HG03060 (cell line): ENCODE data around the gene NDST3.

Experiments used
- ATAC-seq: cut with Tn5 transposase; IDR thresholded peaks from one replicate; pipeline ENCODE4 v1.9.1; 2021; ENCODE audit warnings: low read depth, moderate number of reproducible peaks; ENCODE audit not compliant: unreplicated experiment

NDST3 gene

GRCh38 chr4:118034053-118034785, at the start of gene NDST3:
Gene NDST3 (plus strand): TSS chr4:118034486. CDS start chr4:118053911, 19,425 bp downstream.
- ATAC-seq = peak; percentile 46

- ATAC-seq = no peak
Measured at GRCh38 chr4:117986321-117986720, 48.0 kb upstream of the NDST3 start.

- no peak for ATAC-seq
Measured at GRCh38 chr4:117987464-117987863, 46.8 kb upstream of the NDST3 start.

GRCh38 chr4:117996891-117997290, 37.4 kb upstream of the NDST3 start:
- no peak for ATAC-seq

GRCh38 chr4:118004088-118004487, 30.2 kb upstream of the NDST3 start:
- ATAC-seq = no peak

GRCh38 chr4:118005883-118006282, 28.4 kb upstream of the NDST3 start:
- no peak for ATAC-seq

- no peak for ATAC-seq
Measured at GRCh38 chr4:118012142-118012541, 22.1 kb upstream of the NDST3 start.

- no peak for ATAC-seq
Measured at GRCh38 chr4:118014831-118015230, 19.5 kb upstream of the NDST3 start.

GRCh38 chr4:118018381-118019145, 15.7 kb upstream of the NDST3 start:
- ATAC-seq = no peak

GRCh38 chr4:118026806-118027205, 7.5 kb upstream of the NDST3 start:
- ATAC-seq = no peak

GRCh38 chr4:118029224-118029623, 5.1 kb upstream of the NDST3 start:
- ATAC-seq = no peak

GRCh38 chr4:118032691-118033090, 1.6 kb upstream of the NDST3 start:
- ATAC-seq = no peak

GRCh38 chr4:118033148-118034052, 886 bp upstream of the NDST3 start:
- ATAC-seq = no peak

- ATAC-seq = no peak
Measured at GRCh38 chr4:118035309-118035708, 1.0 kb downstream of the NDST3 start.

- ATAC-seq = no peak
Measured at GRCh38 chr4:118036336-118036735, 2.0 kb downstream of the NDST3 start.

- ATAC-seq = no peak
Measured at GRCh38 chr4:118037955-118038354, 3.7 kb downstream of the NDST3 start.

- no peak for ATAC-seq
Measured at GRCh38 chr4:118046323-118046722, 12.0 kb downstream of the NDST3 start.

- no peak for ATAC-seq
Measured at GRCh38 chr4:118047043-118047442, 12.8 kb downstream of the NDST3 start.

- no peak for ATAC-seq
Measured at GRCh38 chr4:118058955-118059354, 24.7 kb downstream of the NDST3 start.

GRCh38 chr4:118059397-118059796, 25.1 kb downstream of the NDST3 start:
- no peak for ATAC-seq
